ENCODE measurements around the gene LRMDA.

Gene LRMDA

DNA sequence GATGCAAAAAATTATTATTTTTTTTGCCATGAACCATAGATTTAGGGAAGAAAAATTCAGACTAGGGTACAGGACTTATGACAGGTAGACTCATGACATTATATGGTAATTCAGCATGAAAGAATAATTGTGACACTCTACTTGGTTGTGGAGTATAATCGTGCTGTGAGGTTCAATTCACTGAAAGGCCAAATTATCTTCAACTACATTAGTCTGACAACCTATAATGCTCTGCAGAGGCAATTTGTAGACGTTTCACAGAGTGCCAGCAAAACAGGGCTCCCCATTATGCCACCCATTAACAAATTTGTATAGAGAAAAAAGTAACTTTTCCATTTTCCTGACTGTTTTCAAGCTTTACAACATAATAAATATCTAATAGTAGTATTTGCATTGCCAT lies 292.6 kb downstream of the LRMDA start:
- H3K4me3 ChIP-seq (ENCODE audit: low read depth, low read length) = no peak overlapping the region
- no peak for DNase-seq (ENCODE audit: low read depth)
- TF ChIP-seq, protein P1, sequence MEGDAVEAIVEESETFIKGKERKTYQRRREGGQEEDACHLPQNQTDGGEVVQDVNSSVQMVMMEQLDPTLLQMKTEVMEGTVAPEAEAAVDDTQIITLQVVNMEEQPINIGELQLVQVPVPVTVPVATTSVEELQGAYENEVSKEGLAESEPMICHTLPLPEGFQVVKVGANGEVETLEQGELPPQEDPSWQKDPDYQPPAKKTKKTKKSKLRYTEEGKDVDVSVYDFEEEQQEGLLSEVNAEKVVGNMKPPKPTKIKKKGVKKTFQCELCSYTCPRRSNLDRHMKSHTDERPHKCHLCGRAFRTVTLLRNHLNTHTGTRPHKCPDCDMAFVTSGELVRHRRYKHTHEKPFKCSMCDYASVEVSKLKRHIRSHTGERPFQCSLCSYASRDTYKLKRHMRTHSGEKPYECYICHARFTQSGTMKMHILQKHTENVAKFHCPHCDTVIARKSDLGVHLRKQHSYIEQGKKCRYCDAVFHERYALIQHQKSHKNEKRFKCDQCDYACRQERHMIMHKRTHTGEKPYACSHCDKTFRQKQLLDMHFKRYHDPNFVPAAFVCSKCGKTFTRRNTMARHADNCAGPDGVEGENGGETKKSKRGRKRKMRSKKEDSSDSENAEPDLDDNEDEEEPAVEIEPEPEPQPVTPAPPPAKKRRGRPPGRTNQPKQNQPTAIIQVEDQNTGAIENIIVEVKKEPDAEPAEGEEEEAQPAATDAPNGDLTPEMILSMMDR (IDR thresholded peaks at IDR 0.05; ENCODE audit: insufficient read depth, low read depth, low read length, missing control alignments) = no peak

DNA sequence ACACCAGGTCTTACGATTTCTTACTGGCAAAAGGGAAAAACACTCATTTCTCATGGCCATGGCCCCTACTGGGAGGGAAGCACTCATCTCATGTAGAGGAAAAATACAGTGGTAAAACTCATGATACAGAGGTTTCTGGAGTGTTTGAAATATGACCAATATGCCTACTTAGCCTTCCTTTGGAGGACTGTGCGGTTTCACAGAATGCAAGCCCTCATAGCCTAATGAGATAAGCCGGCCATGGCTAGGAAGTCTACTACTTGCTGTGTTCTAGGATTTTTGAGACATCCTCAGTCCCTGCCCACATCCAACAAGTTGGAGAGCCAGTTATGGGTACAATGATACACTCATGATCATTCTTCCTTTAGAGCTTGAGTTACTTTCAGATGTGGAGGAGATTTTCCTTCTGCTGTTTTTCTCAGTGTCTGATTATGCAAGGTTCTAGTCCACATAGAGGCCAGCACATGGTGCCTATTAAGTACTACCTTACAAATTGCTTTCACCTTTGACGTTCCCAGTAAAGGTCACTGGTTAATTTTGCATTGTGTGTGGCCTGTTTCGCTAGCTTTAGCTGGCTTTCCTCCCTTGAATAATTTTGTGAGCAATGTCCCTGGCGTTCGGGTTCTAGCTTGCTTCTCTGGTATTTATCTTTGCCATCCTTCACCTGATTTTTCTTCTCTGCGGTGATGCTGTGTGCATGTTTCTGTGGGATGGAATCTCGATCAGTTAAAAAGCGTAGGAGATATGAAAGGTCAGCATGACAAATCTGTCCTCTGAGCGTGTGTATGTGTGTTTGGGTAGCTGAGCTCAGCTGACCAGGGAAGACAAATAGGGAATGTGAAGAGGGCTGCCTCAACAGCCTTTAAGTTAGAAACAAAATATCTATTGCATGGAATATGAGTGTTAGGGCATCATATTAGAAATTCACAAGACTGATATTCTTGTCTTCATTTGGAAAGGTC lies 295.4 kb downstream of the LRMDA start:
- DNase-seq (ENCODE audit: low read depth) = no peak

DNA sequence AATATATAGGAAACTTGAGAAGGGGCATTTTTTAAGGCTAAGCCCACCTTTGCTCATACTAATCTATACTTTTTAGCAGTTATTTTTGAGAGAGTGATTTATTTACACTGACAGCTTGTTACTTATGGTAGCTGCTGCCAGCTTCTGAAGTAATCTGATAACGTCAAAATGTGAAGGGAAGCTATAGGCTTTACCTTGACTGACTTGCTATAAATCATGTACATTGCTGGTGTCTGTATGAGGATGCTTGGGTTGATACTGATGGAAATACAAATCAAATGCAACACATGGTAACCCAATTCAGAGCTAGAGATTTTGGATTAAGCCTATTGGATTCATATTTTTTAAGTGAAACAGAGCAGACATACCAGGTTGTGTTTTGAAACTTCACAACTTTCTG lies 299.4 kb downstream of the LRMDA start:
- TF ChIP-seq, protein P1 (IDR thresholded peaks at IDR 0.05; ENCODE audit: insufficient read depth, low read depth, low read length, missing control alignments) = no peak
- no peak overlapping the region for H3K4me3 ChIP-seq (ENCODE audit: low read depth, low read length)
- DNase-seq (ENCODE audit: low read depth) = no peak

More for the DNA sequence above, 295.4 kb downstream of the LRMDA start:
- TF ChIP-seq, protein P1 (IDR thresholded peaks at IDR 0.05; ENCODE audit: insufficient read depth, low read depth, low read length, missing control alignments) = no peak
- no peak overlapping the region for H3K4me3 ChIP-seq (ENCODE audit: low read depth, low read length)

DNA sequence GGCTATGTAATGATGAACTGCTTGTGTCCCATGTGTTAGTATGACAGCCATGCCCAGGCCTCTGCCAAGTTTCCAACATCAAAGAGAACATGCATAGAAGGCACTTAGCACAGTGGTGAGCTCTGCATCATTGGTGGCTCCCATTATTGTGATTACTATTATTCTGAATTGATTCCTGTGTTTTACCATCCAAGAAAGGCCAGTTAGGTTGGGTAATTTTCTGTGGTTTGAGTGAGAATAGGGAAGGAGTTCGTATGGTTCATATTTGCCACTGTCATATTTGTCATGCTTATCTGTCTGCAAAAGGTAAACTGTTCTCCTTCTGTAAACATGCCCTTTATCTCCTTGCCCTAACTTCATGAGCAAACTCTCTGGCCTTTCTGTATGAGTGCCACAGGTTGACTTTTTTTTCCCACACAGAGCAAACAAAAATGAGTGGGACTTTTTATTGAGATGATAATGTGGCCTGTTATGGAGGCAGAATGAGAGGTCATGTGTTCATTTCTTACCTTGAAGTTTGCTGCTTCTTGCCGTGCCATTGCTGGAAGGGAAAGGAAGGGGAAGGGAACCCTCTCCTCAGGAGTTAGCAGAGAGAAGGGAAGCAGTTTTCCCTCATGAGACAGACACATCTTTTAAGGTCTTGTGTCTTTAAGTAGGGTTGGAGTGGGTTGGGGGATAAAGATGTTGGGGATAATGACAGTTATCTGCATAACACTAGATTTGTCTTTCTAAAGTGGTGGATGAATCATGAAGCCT lies 301.9 kb downstream of the LRMDA start:
- no peak overlapping the region for H3K4me3 ChIP-seq (ENCODE audit: low read depth, low read length)
- TF ChIP-seq, protein P1 (IDR thresholded peaks at IDR 0.05; ENCODE audit: insufficient read depth, low read depth, low read length, missing control alignments) = no peak
- no peak for DNase-seq (ENCODE audit: low read depth)

DNA sequence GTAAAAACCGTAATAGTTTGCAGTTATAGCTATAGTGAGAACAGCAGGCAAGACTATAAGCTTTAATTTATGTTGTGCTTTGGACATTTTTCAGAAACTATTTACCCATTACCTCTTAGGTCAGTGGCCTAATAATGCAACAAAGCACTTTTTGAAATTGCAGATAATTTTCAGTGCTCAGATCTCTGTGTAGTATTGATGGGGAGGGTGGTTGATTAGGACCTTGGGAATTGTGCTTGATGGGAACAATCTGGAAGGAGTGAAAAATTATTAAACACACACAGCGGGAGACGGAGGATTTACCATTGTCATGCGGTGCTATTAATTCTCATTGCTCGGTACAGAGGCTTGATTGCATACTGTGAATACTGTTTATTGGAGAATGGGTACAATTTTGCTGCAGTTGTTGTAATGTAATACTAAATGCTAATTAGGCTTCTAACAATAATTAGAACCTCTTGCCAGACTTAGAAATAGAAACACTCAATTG lies 304.8 kb downstream of the LRMDA start:
- TF ChIP-seq, protein P1 (IDR thresholded peaks at IDR 0.05; ENCODE audit: insufficient read depth, low read depth, low read length, missing control alignments) = no peak
- no peak for DNase-seq (ENCODE audit: low read depth)
- H3K4me3 ChIP-seq (ENCODE audit: low read depth, low read length) = no peak overlapping the region

DNA sequence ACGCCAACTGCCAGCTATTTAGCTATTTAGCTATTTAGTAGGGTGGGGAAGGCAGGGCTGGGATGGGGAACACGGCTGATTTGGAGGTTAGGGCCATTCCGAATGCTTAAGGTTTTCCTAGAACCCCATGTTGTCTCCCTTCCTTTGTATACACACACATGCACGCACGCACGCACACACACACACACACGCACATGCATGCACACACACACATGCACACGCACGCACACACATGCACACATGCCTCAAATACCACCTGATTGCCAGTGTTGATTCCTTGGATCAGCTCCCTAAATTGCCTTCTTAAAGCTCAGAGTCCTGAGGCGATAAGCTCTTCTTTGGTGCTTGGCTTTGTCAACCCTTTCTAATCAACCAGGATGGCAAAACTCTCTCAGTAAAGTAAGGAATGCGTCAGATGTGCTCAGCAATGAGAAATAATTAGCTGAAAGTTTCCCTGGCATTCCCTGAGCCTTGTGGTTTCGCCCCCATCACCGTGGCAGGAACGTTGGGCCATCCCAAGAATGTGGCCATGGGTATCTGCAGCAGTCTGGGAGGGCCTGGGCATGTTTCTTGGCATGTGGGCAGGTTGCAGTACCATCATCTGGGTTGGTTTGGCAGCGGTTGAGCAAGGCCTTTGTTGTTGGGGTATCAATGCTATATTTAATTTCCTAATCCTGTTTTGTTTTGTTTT lies 305.6 kb downstream of the LRMDA start:
- no peak overlapping the region for H3K4me3 ChIP-seq (ENCODE audit: low read depth, low read length)
- TF ChIP-seq, protein P1 (IDR thresholded peaks at IDR 0.05; ENCODE audit: insufficient read depth, low read depth, low read length, missing control alignments) = no peak
- DNase-seq (ENCODE audit: low read depth) = no peak
